DMS153 treated with DMSO at 0.1 percent for 48 hours (cell line): ENCODE measurements around the gene SLC29A1.

Experiments used
- DNase-seq: peaks from one replicate; lab custom pipeline; 2025; ENCODE audit not compliant: unreplicated experiment; lab: John Stamatoyannopoulos, UW

Gene SLC29A1

GRCh38 chr6:44234101-44235025, 11.0 kb downstream of the SLC29A1 start:
- DNase-seq, result no peak

DNA sequence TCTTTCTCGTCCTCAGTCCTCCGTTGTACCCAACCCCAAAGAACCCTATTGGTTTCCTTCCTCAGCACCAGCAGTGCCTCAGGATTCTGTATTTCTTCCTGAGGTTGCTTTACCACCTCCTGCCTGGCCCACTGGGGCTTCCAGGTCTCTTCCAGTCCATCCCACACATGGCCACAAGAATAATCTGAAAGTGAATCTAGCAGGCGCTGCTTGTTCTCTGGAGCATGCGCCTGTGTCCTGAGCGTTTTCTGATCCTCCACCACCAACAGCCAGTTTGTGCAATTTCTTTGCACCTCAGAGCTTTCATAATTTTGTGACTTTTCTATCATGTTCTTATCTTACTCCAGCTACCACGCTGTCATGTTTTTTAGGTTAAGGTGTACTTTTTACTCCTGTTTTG, 11.9 kb downstream of the SLC29A1 start:
- no peak for DNase-seq

DNA sequence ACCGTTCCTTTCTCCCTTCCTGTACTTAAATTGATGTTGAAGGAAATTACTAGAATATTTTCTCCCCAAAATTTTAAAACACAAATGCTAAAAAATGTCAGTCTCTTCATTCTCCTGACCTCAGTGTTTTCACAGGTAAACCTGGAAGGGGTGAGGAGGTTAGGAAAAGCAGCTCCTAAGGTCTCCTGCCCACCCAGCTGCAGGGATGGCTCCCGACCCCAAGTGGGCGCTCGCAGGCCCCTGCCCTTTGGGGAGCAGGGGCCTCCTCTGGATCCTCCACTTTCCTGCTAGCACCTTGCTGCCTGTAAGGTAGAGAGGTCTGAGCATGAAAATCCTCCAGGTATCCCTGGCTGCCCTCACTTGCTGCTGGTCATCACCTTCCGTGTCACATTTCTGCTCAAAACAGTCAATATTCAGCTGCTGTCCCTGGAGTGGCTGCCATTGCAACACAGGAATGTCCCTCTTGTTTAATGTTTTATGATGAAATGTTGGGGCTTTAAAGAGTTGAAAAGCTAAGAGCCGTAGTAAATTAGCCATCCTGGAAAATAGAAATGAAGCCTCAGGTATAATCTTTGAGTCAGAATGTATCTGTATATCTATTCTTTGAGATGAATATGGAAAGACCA, 12.6 kb downstream of the SLC29A1 start:
- no peak for DNase-seq

DNA sequence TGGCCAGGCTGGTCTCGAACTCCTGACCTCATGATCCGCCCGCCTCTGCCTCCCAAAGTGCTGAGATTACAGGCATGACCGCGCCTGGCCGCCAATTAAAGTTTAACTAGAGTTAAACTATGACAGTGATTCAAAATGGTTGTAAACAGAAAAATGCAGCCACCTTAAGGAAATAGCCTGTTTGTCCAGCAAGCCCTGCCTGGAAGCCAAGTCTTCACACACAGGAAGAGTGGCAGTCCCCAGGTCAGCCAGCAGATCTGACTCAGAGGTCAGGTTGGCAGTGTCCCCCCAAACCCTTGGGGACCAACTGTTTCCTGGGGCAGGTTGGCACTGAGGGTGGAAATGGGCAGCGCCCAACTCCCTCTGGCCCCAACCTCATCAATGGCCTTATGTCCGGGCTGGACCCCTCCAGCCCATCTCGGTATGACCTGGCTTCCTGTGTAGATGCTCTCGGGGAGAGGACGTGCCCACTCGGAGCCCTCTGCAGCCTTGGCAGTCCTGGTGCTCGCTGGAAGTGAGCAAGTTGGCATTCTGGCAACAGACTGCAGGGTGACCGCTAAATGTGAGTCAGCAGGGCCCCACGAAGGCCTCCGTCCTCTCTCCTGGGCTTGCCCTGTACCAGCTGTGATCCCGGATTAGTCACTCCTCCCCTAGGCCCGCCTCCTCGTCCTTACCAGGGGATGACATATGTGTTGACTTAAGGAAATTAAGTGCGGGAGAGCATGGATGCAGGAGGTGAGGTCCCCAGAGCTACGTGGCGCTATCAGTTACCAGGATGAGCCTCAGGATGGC, 13.8 kb downstream of the SLC29A1 start:
- peak; percentile 69 for DNase-seq

DNA sequence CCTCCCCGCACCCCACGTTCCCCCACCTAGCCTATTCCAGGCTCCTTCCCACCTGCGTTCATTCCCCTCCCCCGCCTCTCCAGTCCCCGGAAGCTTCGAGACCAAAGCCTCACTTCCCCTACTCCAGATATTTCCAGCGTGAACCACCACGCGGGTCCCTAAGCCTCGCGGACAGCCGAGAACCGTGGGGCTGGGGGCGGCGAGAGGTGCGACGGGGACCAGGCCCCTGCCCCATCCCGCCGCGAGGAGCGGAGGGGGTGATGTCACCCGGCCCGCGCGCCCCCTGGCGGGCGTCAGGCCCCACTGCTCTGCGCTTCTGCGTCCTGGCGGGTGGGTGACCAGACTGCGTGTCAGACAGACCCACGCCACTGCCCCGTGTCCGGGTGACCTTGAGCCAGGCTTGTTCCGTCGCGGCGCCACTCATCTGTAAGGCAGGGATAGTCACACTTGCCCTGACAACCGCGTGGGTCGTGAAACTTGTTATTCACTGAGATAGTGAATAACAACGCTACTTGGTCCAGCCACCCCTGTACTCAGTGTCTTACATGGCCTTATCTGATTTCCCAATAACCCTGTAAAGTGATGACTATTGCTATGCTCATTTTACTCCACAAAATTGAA, 14.5 kb downstream of the SLC29A1 start:
- DNase-seq, result peak; percentile 33

DNA sequence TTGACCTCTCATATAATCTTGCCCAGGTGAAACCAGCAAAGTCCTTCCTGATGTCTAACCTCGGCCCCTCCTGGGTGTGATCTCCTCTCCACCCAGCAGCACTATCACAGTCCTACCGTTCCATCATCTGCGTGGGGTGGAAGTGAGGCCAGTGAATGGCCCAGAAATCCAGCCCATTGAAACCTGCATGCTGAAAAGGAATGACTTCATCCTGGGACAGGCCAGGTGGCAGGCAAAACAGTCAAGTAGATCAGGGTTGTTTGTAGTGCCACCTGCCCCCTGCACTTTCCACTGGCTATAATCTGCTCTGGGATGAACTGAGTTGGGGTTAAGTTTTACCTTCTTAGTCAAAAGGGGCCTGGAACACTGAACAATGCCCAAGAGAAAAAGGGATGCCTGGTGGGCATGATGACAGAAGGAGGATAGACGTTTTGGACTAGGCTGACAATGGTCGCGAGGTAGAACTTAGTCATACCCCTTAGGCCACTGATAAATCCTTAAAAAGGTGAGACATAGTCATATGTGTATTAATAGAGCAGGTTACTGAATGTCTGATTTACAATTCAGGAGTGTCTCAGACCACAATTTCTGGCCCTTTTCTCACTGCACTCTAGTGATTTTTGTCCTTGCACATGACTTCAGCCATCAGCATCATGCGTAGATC, 15.4 kb downstream of the SLC29A1 start:
- no peak for DNase-seq

GRCh38 chr6:44243345-44243744, 19.9 kb downstream of the SLC29A1 start:
- no peak for DNase-seq

DNA sequence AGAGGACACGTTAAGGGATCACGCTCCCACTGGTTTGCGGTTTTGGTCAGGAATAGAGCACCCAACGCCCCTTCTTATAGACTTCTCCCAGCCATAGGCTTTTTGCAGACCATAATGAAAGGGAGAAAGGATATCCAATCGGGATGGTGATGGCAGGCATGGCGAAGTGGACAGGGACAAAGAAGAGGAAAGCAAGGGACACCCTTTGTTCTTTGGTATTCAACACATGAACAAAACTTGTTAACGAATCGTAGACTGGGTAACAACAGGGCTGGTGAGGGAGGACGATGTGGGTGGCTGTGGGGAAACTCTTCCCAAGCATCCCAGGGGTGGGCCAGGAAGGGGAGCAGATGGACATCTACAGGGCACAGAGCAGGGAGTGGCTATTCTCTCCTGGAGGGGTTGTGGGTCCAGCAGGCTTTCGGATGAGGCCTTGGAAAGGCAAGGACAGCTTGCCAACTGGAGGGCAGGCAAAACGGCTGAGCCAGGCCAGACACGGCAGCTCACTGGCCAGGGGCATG, 22.1 kb downstream of the SLC29A1 start:
- no peak for DNase-seq

DNA sequence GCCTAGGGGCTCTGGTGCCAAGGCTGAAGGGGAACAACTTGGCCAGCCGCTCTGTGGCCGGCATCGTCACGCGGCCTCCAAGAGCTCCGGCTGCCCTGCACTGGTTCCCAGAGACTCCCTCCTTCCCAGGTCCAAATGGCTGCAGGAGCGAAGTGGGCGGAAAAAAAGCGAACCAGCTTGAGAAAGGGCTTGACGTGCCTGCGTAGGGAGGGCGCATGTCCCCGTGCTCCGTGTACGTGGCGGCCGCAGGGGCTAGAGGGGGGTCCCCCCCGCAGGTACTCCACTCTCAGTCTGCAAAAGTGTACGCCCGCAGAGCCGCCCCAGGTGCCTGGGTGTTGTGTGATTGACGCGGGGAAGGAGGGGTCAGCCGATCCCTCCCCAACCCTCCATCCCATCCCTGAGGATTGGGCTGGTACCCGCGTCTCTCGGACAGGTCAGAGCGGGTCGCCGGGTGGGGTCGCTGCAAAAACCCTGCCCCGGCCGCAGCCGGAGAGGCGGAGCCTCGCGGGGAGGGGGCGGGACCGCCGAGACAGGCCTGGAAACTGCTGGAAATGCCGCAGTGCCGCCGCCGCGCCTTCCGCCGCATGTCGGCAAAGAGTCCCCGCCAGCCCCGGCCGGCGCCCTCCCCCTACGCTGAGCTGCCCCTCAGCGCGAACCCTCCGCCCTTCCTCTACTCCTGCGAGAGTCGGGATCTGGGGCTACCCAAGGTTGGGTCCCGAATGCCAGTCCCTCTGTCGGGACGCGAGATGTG, 22.7 kb downstream of the SLC29A1 start:
- DNase-seq, result peak; percentile 44

DNA sequence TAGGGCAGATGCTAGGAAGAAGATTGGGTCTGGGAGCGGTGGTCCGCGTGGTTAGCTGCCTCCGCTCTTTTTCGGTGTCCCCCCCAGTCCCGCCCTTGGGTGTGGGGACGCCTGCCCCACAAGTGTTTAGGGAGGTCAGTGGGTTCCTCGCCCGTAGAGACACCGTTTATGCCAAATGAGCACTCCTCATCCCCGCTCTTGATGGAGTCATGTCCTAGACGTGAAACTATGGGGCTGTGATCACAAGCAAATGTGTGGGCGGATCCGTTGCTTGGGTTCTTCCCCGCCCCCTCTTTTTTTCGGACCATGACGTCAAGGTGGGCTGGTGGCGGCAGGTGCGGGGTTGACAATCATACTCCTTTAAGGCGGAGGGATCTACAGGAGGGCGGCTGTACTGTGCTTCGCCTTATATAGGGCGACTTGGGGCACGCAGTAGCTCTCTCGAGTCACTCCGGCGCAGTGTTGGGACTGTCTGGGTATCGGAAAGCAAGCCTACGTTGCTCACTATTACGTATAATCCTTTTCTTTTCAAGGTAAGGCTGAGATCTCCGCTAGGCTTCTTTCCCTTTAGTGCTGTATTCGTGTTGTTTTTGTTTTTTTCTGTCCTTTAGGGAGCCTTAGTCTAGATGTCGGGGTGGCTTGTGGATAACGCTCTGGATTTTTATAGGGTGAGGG, 23.4 kb downstream of the SLC29A1 start, which contains the start of gene HSP90AB1:
HSP90AB1 (plus strand) TSS at position 439 of the 675 bp plus-strand sequence. CDS start 1,529 bp downstream, outside the sequence.
- DNase-seq, result peak; percentile 84

- DNase-seq, result no peak
These were observed 24.2 kb downstream of the SLC29A1 start for GRCh38 chr6:44247338-44248302.

DNA sequence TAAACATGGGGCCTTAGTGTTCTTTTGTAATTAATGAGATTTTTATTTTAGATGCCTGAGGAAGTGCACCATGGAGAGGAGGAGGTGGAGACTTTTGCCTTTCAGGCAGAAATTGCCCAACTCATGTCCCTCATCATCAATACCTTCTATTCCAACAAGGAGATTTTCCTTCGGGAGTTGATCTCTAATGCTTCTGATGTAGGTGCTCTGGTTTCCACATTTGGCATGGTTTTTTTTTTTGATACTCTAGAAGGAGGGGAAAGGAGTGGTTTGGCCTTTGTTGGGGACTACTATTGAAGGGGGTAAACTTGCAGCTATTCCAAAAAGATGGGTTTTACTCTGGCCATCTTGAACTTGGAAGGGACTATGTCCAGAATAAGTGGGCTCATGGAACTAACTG, 25.2 kb downstream of the SLC29A1 start:
- DNase-seq, result no peak

- DNase-seq, result no peak
These were observed 25.8 kb downstream of the SLC29A1 start for GRCh38 chr6:44249082-44249748.

- DNase-seq, result no peak
These were observed 26.8 kb downstream of the SLC29A1 start for GRCh38 chr6:44250067-44250717.

GRCh38 chr6:44250718-44251123, 27.3 kb downstream of the SLC29A1 start:
- no peak for DNase-seq

GRCh38 chr6:44251576-44252524, 28.5 kb downstream of the SLC29A1 start:
- no peak for DNase-seq
